ENCODE data around the gene DEPDC5. TPM values are rescaled to one million over a fixed set of nuclear protein-coding genes. Genes with fewer than 3 reads are reported as not detected.

DEPDC5 gene
- total and polyA plus RNA-seq, 2 of the 8 experiments (the other 6 are each of a cell fraction or from before 2014, with no cell fraction given): 18.3 to 26.5 TPM

GRCh38 chr22:31926024-31926423 is 172.2 kb downstream of the DEPDC5 start:
- FAIRE-seq (no peak), DNase-seq (ENCODE audit: low read depth in 1 of 2, low spot score in 2 of 2) (no peak)
- H4K91ac ChIP-seq (replicated peaks; ENCODE audit: insufficient read length, low read length): no peak overlapping the region
- peaks cover 0 to 2% (median 0%) of the 10 kb centered on the region in 4 experiments; a peak in 1 of 7 replicates for H3K4me1 ChIP-seq (replicated peaks in 1 of 4; ENCODE audit: control insufficient read depth in 3 of 4, insufficient read depth in 4 of 4, low read length in 3 of 4)
- no peak overlapping the region for H3K4me2 ChIP-seq (ENCODE audit: insufficient read depth in 1 of 2, low read depth in 2 of 2, low read length in 2 of 2)
- no peak overlapping the region for H3K4ac ChIP-seq (replicated peaks; ENCODE audit: insufficient read length, low read depth, low read length)
- H3K79me1 ChIP-seq (ENCODE audit: low read depth, low read length): no peaks in the 10 kb centered on the region
- no peak overlapping the region for H2BK5ac ChIP-seq (ENCODE audit: low read depth, low read length)
- H3K79me2 ChIP-seq (ENCODE audit: control insufficient read depth in 1 of 2, insufficient read depth in 2 of 2, low read length in 2 of 2): no peaks in the 10 kb centered on the region
- H3K27ac ChIP-seq (ENCODE audit: low read depth, low read length): no peak overlapping the region
- H3K56ac ChIP-seq (replicated peaks; ENCODE audit: insufficient read length, low read depth, low read length): no peak overlapping the region
- H2BK20ac ChIP-seq (ENCODE audit: low read length): no peak overlapping the region
- H3K14ac ChIP-seq (ENCODE audit: insufficient read length): no peak overlapping the region
- CTCF ChIA-PET (ENCODE audit: partially characterized antibody): interaction anchor here (0.6 to 1.4 kb wide), 5 partner anchors 8 to 340 kb away, joined by 3 to 9 read pairs (median 4); partner anchors contain the start of gene YWHAH
- 57% methylated on average over 1 of the region's 1 CpG; no CpG with 5 or more reads in 1 of the 2 experiments for WGBS, 2 experiments (ENCODE audit: extremely low coverage in 1 of 2, insufficient coverage in 1 of 2, insufficient read length in 1 of 2, insufficient replicate concordance in 2 of 2, low coverage in 1 of 2, low lambda C conversion rate in 2 of 2, missing lambda C conversion rate in 1 of 2)
- no peaks in the 10 kb centered on the region for H3K36me3 ChIP-seq (ENCODE audit: control insufficient read depth in 2 of 4, insufficient read depth in 4 of 4, low read length in 3 of 4)
- H3K27me3 ChIP-seq (replicated peaks in 1 of 4; ENCODE audit: control insufficient read depth in 3 of 4, extremely low read depth in 1 of 4, insufficient read depth in 3 of 4, low read length in 3 of 4): no peaks in the 10 kb centered on the region
- no peak overlapping the region for H2AK5ac ChIP-seq (ENCODE audit: low read depth, low read length)
- H3K23ac ChIP-seq (ENCODE audit: insufficient read length): no peak overlapping the region
- POLR2A ChIA-PET (ENCODE audit: partially characterized antibody): interaction anchor here (0.6 to 1.3 kb wide), 4 partner anchors 12 to 197 kb away, joined by 3 to 5 read pairs (median 4); no protein-coding TSS in a partner anchor
- no peak overlapping the region for H2BK12ac ChIP-seq (ENCODE audit: low read depth, low read length)
- TF ChIP-seq MAFK (IDR thresholded peaks at IDR 0.05; ENCODE audit: low read depth, low read length) (no peak), EZH2 (IDR thresholded peaks at IDR 0.05; ENCODE audit: low read depth, low read length, severe bottlenecking) (no peak), CBX5 (IDR thresholded peaks at IDR 0.05; ENCODE audit: low read depth, low read length) (no peak)
- H3K9ac ChIP-seq (replicated peaks in 1 of 4; ENCODE audit: extremely low read depth in 1 of 4, low read depth in 3 of 4, low read length in 3 of 4): no peak overlapping the region
- H2AFZ ChIP-seq (ENCODE audit: low read length): no peak overlapping the region
- no peak overlapping the region for H4K8ac ChIP-seq (ENCODE audit: extremely low read depth, insufficient read depth, low read length)
- H4K5ac ChIP-seq (ENCODE audit: insufficient read length, low read depth, low read length): no peak overlapping the region
- no peaks in the 10 kb centered on the region for H3K9me3 ChIP-seq (ENCODE audit: insufficient read depth in 2 of 2, low read depth in 1 of 2, low read length in 1 of 2)
- H2BK120ac ChIP-seq (replicated peaks; ENCODE audit: low read depth, low read length): no peak overlapping the region
- no peak overlapping the region for H3K4me3 ChIP-seq (ENCODE audit: extremely low read depth in 1 of 4, insufficient read depth in 2 of 4, low read depth in 3 of 4, low read length in 4 of 4)
- H2BK15ac ChIP-seq (ENCODE audit: low read length): no peak overlapping the region
- H3K18ac ChIP-seq (ENCODE audit: extremely low read depth, low read length): no peak overlapping the region
- peaks cover 5% of the 10 kb centered on the region; the same call in 1 of the 2 replicates for H3K23me2 ChIP-seq (ENCODE audit: low read depth, low read length)
- no peaks in the 10 kb centered on the region for H4K20me1 ChIP-seq (replicated peaks in 1 of 2; ENCODE audit: control insufficient read depth in 1 of 2, insufficient read depth in 2 of 2, low read length in 2 of 2)
